Measurements from ENCODE around the gene LCN15. TPM values are rescaled to one million over a fixed set of nuclear protein-coding genes. Genes with fewer than 3 reads are reported as not detected.
A peak's percentile ranks its signal among the peaks of the same experiment; 100 is the strongest.
"Not testable (repeated sequence)": the region's sequence is repeated elsewhere in the genome, so short reads cannot be mapped to it uniquely, and the experiment has no call there.

Gene LCN15
- total RNA-seq, 1 experiment from 2014 or later: not detected

- H3K4me2 ChIP-seq: no peak overlapping the region
- H3K9me2 ChIP-seq (ENCODE audit: insufficient read depth): no peaks in the 10 kb centered on the region
- H3K27ac ChIP-seq: no peak overlapping the region
- TF ChIP-seq EZH2 (IDR thresholded peaks at IDR 0.05; ENCODE audit: low read depth): no peak
- no peak for TF ChIP-seq CTCF (conservative IDR thresholded peaks at IDR 0.05)
- H2AFZ ChIP-seq: no peak overlapping the region
- no TSS peak for BruUV-seq (replicated peaks)
- intact Hi-C loops (cut with micrococcal nuclease; ENCODE audit: unreplicated experiment): no loop called here
- no peaks in the 10 kb centered on the region for H3K9me3 ChIP-seq (ENCODE audit: insufficient read depth, low read depth)
- no peaks in the 10 kb centered on the region for H3K36me3 ChIP-seq (ENCODE audit: low read depth)
- no peaks in the 10 kb centered on the region for H3K79me2 ChIP-seq (ENCODE audit: low read depth)
- no peak overlapping the region for H3K4me3 ChIP-seq
- DNase-seq: no peak
- peaks cover 15% of the 10 kb centered on the region; the same call in 1 of the 2 replicates for H3F3A ChIP-seq (ENCODE audit: insufficient read depth, low read depth)
- peaks cover 2% of the 10 kb centered on the region; the same call in 1 of the 2 replicates for H3K27me3 ChIP-seq (ENCODE audit: insufficient read depth, low read depth)
- POLR2A ChIA-PET (ENCODE audit: unreplicated experiment): no interaction called here
- H4K20me1 ChIP-seq (ENCODE audit: insufficient read depth): no peaks in the 10 kb centered on the region
- CTCF ChIA-PET: interaction anchor here (0.6 to 0.7 kb wide), 2 partner anchors 209 to 416 kb away, joined by 5 to 12 read pairs; no protein-coding TSS in a partner anchor
- H3K4me1 ChIP-seq (replicated peaks; ENCODE audit: insufficient read depth): peaks cover 6% of the 10 kb centered on the region
Observed at GRCh38 chr9:136762221-136762691, 2.1 kb downstream of the LCN15 start.

GRCh38 chr9:136761545-136761981 lies 2.8 kb downstream of the LCN15 start:
- H3K79me2 ChIP-seq (ENCODE audit: low read depth): no peaks in the 10 kb centered on the region
- ChIA-PET CTCF (interaction anchor here (0.6 kb wide), 1 partner anchor 415 kb away, joined by 12 read pairs; no protein-coding TSS in a partner anchor), POLR2A (ENCODE audit: unreplicated experiment) (no interaction called here)
- H3K9me2 ChIP-seq (ENCODE audit: insufficient read depth): no peaks in the 10 kb centered on the region
- H3K27ac ChIP-seq: no peak overlapping the region
- no TSS peak for BruUV-seq (replicated peaks)
- no peak overlapping the region for H3K4me2 ChIP-seq
- intact Hi-C loops (cut with micrococcal nuclease; ENCODE audit: unreplicated experiment): no loop called here
- H3K27me3 ChIP-seq (ENCODE audit: insufficient read depth, low read depth): peaks cover 9% of the 10 kb centered on the region; the same call in 1 of the 2 replicates
- H2AFZ ChIP-seq: no peak overlapping the region
- H3K36me3 ChIP-seq (ENCODE audit: low read depth): no peaks in the 10 kb centered on the region
- peaks cover 9% of the 10 kb centered on the region; the same call in 1 of the 2 replicates for H3F3A ChIP-seq (ENCODE audit: insufficient read depth, low read depth)
- no peaks in the 10 kb centered on the region for H3K9me3 ChIP-seq (ENCODE audit: insufficient read depth, low read depth)
- H3K4me1 ChIP-seq (replicated peaks; ENCODE audit: insufficient read depth): no peaks in the 10 kb centered on the region
- TF ChIP-seq CTCF (conservative IDR thresholded peaks at IDR 0.05) (no peak), EZH2 (IDR thresholded peaks at IDR 0.05; ENCODE audit: low read depth) (no peak)
- H4K20me1 ChIP-seq (ENCODE audit: insufficient read depth): no peaks in the 10 kb centered on the region
- no peak overlapping the region for H3K4me3 ChIP-seq
- DNase-seq: no peak

- H3K27ac ChIP-seq; CTCF ChIA-PET; POLR2A ChIA-PET (ENCODE audit: unreplicated experiment); H3K9me2 ChIP-seq (ENCODE audit: insufficient read depth); H3K4me1 ChIP-seq (replicated peaks; ENCODE audit: insufficient read depth); H3K9me3 ChIP-seq (ENCODE audit: insufficient read depth, low read depth); intact Hi-C loops (cut with micrococcal nuclease; ENCODE audit: unreplicated experiment); H4K20me1 ChIP-seq (ENCODE audit: insufficient read depth); H3K79me2 ChIP-seq (ENCODE audit: low read depth); H3F3A ChIP-seq (ENCODE audit: insufficient read depth, low read depth); H2AFZ ChIP-seq; BruUV-seq (replicated peaks); H3K4me3 ChIP-seq; H3K36me3 ChIP-seq (ENCODE audit: low read depth): not testable (repeated sequence)
- peak; percentile 65 for TF ChIP-seq CTCF (conservative IDR thresholded peaks at IDR 0.05)
- H3K27me3 ChIP-seq (ENCODE audit: insufficient read depth, low read depth): peaks cover 11% of the 10 kb centered on the region; the same call in 1 of the 2 replicates
- DNase-seq: peak in 1 of 2 experiments; percentile 70
- peak overlapping the region; percentile 53 for H3K4me2 ChIP-seq
Observed at GRCh38 chr9:136760834-136761544, 3.3 kb downstream of the LCN15 start.
